Left renal cortex interstitium (tissue), 4 donors: Measurements from ENCODE around the gene BLOC1S4. TPM values are rescaled to one million over a fixed set of nuclear protein-coding genes. Genes with fewer than 3 reads are reported as not detected.
"Not testable (repeated sequence)": the region's sequence is repeated elsewhere in the genome, so short reads cannot be mapped to it uniquely, and the experiment has no call there.

ENCODE experiments used
- DNase-seq, 4 donors: peaks; one replicate each; pipeline ENCODE4 v3.0.0-alpha.2; 2013; ENCODE audit warnings: low read depth in 4 of 4, low spot score in 2 of 4, missing footprints in 1 of 4
- polyA plus RNA-seq, 4 donors: library from polyadenylated mRNA; unstranded; fragments of 120-200 nt; gene quantifications; one replicate each; pipeline ENCODE4 v1.2.1, GENCODE V29; 2013; ENCODE audit not compliant: insufficient read length in 4 of 4

The BLOC1S4 gene
- polyA plus RNA-seq, 4 donors: 11.3 to 18.3 (median 12.8) TPM

DNA sequence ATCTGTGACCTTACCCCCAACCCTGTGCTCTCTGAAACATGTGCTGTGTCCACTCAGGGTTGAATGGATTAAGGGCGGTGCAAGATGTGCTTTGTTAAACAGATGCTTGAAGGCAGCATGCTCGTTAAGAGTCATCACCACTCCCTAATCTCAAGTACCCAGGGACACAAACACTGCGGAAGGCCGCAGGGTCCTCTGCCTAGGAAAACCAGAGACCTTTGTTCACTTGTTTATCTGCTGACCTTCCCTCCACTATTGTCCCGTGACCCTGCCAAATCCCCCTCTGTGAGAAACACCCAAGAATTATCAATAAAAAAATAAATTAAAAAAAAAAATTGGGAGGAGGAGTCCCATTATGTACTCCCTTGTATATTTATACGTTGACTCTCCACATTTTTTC, 40.4 kb downstream of the BLOC1S4 start:
- DNase-seq: not testable (repeated sequence)

DNA sequence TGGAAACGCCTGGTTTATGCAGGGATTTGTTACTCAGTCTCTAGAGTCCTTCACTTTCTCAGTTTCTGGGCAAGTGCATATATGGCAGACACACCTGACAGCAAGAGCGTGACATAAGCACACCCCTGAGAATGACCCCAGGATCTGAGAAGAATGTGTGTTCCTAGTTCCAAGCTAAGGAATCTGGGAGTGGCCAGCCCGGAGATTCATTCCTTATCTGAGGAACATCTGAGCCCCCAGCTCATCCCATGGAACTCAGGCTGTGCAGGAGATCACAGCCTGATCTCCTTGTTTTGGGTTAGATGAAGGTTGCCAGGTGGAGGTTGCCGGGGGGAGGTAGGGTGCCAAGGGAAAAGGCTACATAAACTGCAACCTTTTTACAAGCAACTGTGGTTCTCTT, 42.8 kb downstream of the BLOC1S4 start:
- DNase-seq: no peak

DNA sequence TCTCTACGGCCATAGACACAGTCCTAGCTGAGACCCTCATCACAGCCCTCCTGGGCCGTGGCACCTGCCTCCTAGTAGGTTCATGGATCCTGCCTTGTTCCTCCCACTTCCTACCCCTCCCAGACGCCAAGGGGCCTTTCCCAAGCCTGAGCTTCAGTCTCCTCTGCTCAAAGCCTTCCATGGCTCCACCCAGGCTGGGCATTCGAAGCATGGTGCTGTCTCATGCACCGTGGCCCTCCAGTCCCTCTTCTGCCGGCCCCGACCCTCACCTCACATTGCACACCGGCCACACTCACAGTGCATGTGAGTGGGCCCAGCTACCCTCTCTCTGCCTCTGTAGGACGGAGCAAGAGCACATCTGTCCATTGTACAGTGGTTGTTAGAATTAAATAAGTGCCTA, 44.9 kb downstream of the BLOC1S4 start:
- DNase-seq: no peak

DNA sequence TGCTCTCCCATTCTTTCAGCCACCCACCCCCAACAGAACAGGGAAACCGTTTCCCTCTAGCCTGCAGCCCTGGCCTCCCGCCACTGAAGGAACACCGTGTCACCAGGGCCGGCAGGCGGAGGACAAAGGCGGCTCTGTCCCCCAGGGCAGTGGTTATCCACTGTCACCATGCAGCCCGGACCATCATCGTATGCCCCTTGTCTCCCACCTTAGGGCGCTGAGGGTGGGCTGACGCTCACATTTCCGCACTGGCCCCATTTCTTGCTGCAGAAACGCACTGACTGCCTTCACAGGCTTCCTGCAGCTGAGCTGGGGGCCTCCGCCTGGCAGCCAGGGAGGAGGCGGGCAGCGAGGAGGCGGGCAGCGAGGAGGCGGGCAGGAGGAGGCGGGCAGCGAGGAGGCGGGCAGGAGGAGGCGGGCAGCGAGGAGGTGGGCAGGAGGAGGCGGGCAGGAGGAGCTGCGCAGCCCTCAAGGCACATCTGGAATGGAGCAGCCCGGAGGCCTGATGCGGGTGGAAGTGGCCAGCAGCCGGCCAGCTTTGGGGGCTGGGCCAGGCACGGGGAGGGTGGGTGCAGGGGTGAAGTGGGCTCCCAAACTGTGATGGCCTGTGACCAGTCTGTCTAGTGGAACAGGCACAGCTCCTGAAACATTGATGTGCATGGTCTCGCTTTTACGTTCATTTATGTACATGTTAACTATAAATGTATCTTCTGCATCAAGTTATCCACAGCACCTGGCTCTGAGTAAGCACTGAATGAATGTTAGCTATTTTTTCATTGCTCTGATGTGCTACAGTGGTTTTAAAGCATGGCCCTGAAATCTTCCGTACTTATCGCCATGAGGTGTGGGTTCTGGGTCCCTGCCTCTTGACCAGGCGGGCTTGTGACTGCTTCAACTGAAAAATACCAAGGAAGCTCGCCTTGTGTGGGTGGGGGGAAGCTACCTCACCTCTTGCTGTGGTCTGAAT, 46.0 kb downstream of the BLOC1S4 start:
- no peak for DNase-seq

DNA sequence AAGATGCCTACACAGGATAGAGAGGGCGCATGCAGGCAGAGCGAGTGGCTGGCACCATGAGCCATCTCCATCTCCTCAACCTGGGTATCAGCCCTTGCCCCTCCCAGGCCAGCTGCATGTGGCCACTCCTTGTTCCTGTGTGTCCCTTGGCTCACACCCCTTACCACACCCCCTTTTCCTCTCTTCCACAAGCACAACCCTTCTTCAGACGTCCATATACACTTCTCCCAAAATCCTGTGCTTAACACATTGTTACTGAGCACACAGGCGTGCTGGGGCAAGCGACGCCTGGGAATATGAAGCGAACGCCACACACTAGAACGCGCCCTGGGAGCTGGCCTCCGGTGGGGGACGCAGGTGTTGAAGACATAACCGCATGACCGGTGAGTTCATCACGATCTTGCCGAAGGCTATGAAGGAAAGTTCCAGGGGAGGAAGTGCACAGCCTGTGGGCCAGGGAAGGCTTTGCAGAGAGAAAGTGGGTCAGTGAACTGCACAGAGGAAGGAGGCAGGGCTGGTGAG, 47.4 kb downstream of the BLOC1S4 start:
- no peak for DNase-seq

DNA sequence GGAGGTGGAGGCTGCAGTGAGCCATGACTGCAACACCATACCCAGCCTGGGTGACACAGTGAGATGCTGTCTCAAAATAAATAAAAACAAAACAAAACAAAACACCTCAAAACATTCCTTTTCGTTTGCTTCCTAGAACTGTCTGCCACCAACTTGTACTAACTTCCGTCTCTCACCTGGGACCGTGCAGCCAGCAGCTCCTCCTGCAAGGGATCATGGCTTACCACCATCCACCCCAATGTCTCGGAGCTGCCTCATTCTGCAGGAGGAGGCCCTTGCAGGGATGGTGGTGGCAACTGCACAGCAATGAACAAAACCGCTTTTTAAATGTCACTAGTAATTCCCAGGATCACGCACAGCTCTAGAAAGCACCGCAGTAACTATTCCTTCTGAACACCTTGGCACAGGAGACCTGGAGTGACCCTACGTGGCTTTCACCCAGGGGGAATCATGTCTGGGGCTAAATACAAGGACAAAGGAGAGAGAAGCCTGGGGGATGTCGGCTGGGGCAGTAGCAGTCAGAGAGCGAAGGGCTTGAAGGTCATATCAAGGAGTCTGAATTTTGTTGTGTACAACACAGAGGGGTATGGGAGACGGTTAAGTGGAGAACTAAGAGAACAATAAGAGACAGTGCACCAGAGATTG, 49.1 kb downstream of the BLOC1S4 start:
- DNase-seq: no peak

DNA sequence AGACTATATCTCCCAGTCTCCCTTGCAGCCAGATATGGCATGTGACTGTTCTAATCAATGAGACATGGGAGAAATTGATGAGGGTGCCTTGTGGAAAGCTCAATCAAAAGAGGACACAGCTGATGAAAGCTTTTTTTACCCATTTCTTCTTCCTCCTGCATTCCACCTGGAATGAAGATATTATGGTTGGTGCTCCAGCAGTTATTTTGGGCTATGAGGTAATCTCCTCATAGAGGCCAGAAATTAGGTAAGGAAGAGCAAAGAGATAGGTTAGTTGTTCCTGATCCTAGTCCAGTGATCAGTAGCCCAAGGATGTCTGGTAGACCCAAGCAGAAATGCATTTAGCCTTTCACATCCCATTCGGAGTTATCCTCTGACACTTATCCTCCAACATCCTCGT, 49.7 kb downstream of the BLOC1S4 start:
- DNase-seq: no peak

Other genes starting within 250 kb of the BLOC1S4 start
- gene PPP2R2C, start 243.6 kb upstream of the BLOC1S4 start, polyA plus RNA-seq: under 1 TPM; 0.35 to 0.66 (median 0.53) TPM
- 10 to 100 TPM; 17.3 to 20.5 (median 19.3) TPM for gene MAN2B2, start 141.0 kb upstream of the BLOC1S4 start, polyA plus RNA-seq
- gene MRFAP1, start 75.5 kb upstream of the BLOC1S4 start, polyA plus RNA-seq: 100 to 1,000 TPM; 377 to 482 (median 442) TPM
- gene S100P, start 22.3 kb upstream of the BLOC1S4 start, polyA plus RNA-seq: 10 to 100 TPM in 2 of 4 donors, 1 to 10 TPM in 2; 4.6 to 14.4 (median 9.7) TPM
- gene MRFAP1L1, start 6.3 kb upstream of the BLOC1S4 start, polyA plus RNA-seq: 100 to 1,000 TPM; 114 to 156 (median 123) TPM
- 10 to 100 TPM; 36.4 to 43.8 (median 40.0) TPM for gene KIAA0232, start 66.6 kb downstream of the BLOC1S4 start, polyA plus RNA-seq
- 10 to 100 TPM; 59.1 to 61.9 (median 60.6) TPM for gene TBC1D14, start 193.7 kb downstream of the BLOC1S4 start, polyA plus RNA-seq